Erythroblast (primary cell): ENCODE measurements around the gene ZNF385A.

Source experiments
- GATA1 ChIP-seq: IDR thresholded peaks from 2 replicates; pipeline ENCODE4 v1.6.1; 2011; ENCODE audit warnings: low read depth, mild to moderate bottlenecking, control low read depth, low read length, moderate library complexity
- POLR2A ChIP-seq: IDR thresholded peaks from 2 replicates; pipeline ENCODE4 v1.6.1; 2011; ENCODE audit warnings: mild to moderate bottlenecking, low read length

GRCh38 chr12:54351341-54351740 lies 33.2 kb downstream of the ZNF385A start:
- TF ChIP-seq POLR2A (no peak), GATA1 (no peak)
